GM19397 (cell line): ENCODE measurements around the gene NDUFB8.

Source experiments
- ATAC-seq: cut with Tn5 transposase; IDR thresholded peaks from one replicate; pipeline ENCODE4 v1.9.1; 2021; ENCODE audit warnings: mild to moderate bottlenecking, moderate library complexity; ENCODE audit not compliant: unreplicated experiment

The NDUFB8 gene

GRCh38 chr10:100508691-100509150 is 20.9 kb downstream of the NDUFB8 start:
- ATAC-seq = no peak

- ATAC-seq = no peak
Observed at GRCh38 chr10:100508266-100508665, 21.4 kb downstream of the NDUFB8 start.

- no peak for ATAC-seq
Observed at GRCh38 chr10:100507357-100507732, 22.3 kb downstream of the NDUFB8 start.

- ATAC-seq = no peak
Observed at GRCh38 chr10:100506596-100507356, 22.9 kb downstream of the NDUFB8 start.

GRCh38 chr10:100505164-100505563 is 24.5 kb downstream of the NDUFB8 start:
- ATAC-seq = no peak

- no peak for ATAC-seq
Observed at GRCh38 chr10:100504096-100504495, 25.6 kb downstream of the NDUFB8 start.

GRCh38 chr10:100502926-100503494 is 26.7 kb downstream of the NDUFB8 start:
- no peak for ATAC-seq

GRCh38 chr10:100501423-100501822 is 28.2 kb downstream of the NDUFB8 start:
- ATAC-seq = no peak

- no peak for ATAC-seq
Observed at GRCh38 chr10:100498059-100498458, 31.6 kb downstream of the NDUFB8 start.

- ATAC-seq = no peak
Observed at GRCh38 chr10:100496567-100496966, 33.1 kb downstream of the NDUFB8 start.

GRCh38 chr10:100490531-100490930 is 39.1 kb downstream of the NDUFB8 start:
- ATAC-seq = no peak

- ATAC-seq = no peak
Observed at GRCh38 chr10:100489396-100489795, 40.3 kb downstream of the NDUFB8 start.

- no peak for ATAC-seq
Observed at GRCh38 chr10:100487529-100487928, 42.1 kb downstream of the NDUFB8 start.

- ATAC-seq = no peak
Observed at GRCh38 chr10:100485801-100486495, 43.7 kb downstream of the NDUFB8 start.

- no peak for ATAC-seq
Observed at GRCh38 chr10:100485366-100485765, 44.3 kb downstream of the NDUFB8 start.

- no peak for ATAC-seq
Observed at GRCh38 chr10:100483876-100484666, 45.6 kb downstream of the NDUFB8 start.

GRCh38 chr10:100482834-100483185 is 46.9 kb downstream of the NDUFB8 start:
- no peak for ATAC-seq

GRCh38 chr10:100482181-100482833 is 47.4 kb downstream of the NDUFB8 start:
- ATAC-seq = no peak

- ATAC-seq = peak; percentile 94
Observed at GRCh38 chr10:100481462-100482081, 48.1 kb downstream of the NDUFB8 start.

GRCh38 chr10:100480002-100480401 is 49.7 kb downstream of the NDUFB8 start:
- ATAC-seq = no peak
